Measurements from ENCODE around the gene IL17RE. TPM values are rescaled to one million over a fixed set of nuclear protein-coding genes. Genes with fewer than 3 reads are reported as not detected.

IL17RE gene
- total RNA-seq, 4 donors from 2014 or later, result 0.99 to 1.7 (median 1.2) TPM

GRCh38 chr3:9917820-9918219 lies 15.2 kb downstream of the IL17RE start:
- intact Hi-C loops (cut with DNase I), result loop anchor here (5.0 kb wide), 1 partner anchor 71 kb away; no protein-coding TSS in a partner anchor
- H3K27me3 ChIP-seq, result no peaks in the 10 kb centered on the region
- H3K9me3 ChIP-seq, result no peaks in the 10 kb centered on the region
- 67% methylated on average over 6 of the region's 10 CpGs for WGBS
- peaks cover 0 to 22% (median 19%) of the 10 kb centered on the region in 4 donors for H3K36me3 ChIP-seq
- peak overlapping the region; percentile 88 to 96 (median 94) for H3K27ac ChIP-seq (replicated peaks in 1 of 4)
- no peak for DNase-seq (ENCODE audit: extremely low spot score)
- TF ChIP-seq POLR2A (IDR thresholded peaks at IDR 0.05; ENCODE audit: low read depth) (no peak), CTCF (IDR thresholded peaks at IDR 0.05) (no peak), EP300 (IDR thresholded peaks at IDR 0.05) (no peak), POLR2AphosphoS5 (IDR thresholded peaks at IDR 0.05) (no peak)
- peaks cover 33 to 59% (median 50%) of the 10 kb centered on the region in 4 donors for H3K4me1 ChIP-seq
- peak overlapping the region; percentile 65 to 78 (median 72) for H3K4me3 ChIP-seq

GRCh38 chr3:9918261-9919038 lies 15.8 kb downstream of the IL17RE start:
- DNase-seq (ENCODE audit: extremely low spot score), result no peak
- Histone ChIP-seq H3K27ac (replicated peaks in 1 of 4) (peak overlapping the region; percentile 23 to 96 (median 91)), H3K27me3 (no peaks in the 10 kb centered on the region), H3K4me1 (peaks cover 33 to 59% (median 48%) of the 10 kb centered on the region in 4 donors), H3K36me3 (peaks cover 0 to 28% (median 21%) of the 10 kb centered on the region in 4 donors), H3K9me3 (no peaks in the 10 kb centered on the region), H3K4me3 (peak overlapping the region in 1 of 4 donors; percentile 73)
- TF ChIP-seq EP300 (IDR thresholded peaks at IDR 0.05), result no peak
- TF ChIP-seq POLR2AphosphoS5 (IDR thresholded peaks at IDR 0.05), result no peak
- TF ChIP-seq CTCF (IDR thresholded peaks at IDR 0.05), result no peak
- no peak for TF ChIP-seq POLR2A (IDR thresholded peaks at IDR 0.05; ENCODE audit: low read depth)
- intact Hi-C loops (cut with DNase I), result loop anchor here (5.0 kb wide), 1 partner anchor 71 kb away; no protein-coding TSS in a partner anchor
- WGBS, result 96% methylated on average over 7 of the region's 8 CpGs

GRCh38 chr3:9928158-9928557 lies 25.5 kb downstream of the IL17RE start:
- no peak for DNase-seq (ENCODE audit: extremely low spot score)
- TF ChIP-seq EP300 (IDR thresholded peaks at IDR 0.05) (no peak), POLR2AphosphoS5 (IDR thresholded peaks at IDR 0.05) (no peak), CTCF (IDR thresholded peaks at IDR 0.05) (no peak), POLR2A (IDR thresholded peaks at IDR 0.05; ENCODE audit: low read depth) (no peak)
- H3K27me3 ChIP-seq, result peaks cover 0 to 3% (median 0%) of the 10 kb centered on the region in 4 donors
- H3K4me1 ChIP-seq, result peaks cover 5 to 14% (median 13%) of the 10 kb centered on the region in 4 donors
- no peaks in the 10 kb centered on the region for H3K9me3 ChIP-seq
- peaks cover 11 to 67% (median 55%) of the 10 kb centered on the region in 4 donors for H3K36me3 ChIP-seq
- intact Hi-C loops (cut with DNase I), result no loop called here
- H3K27ac ChIP-seq (replicated peaks in 1 of 4), result no peak overlapping the region
- 60% methylated on average over 1 of the region's 23 CpGs for WGBS
- no peak overlapping the region for H3K4me3 ChIP-seq

DNA sequence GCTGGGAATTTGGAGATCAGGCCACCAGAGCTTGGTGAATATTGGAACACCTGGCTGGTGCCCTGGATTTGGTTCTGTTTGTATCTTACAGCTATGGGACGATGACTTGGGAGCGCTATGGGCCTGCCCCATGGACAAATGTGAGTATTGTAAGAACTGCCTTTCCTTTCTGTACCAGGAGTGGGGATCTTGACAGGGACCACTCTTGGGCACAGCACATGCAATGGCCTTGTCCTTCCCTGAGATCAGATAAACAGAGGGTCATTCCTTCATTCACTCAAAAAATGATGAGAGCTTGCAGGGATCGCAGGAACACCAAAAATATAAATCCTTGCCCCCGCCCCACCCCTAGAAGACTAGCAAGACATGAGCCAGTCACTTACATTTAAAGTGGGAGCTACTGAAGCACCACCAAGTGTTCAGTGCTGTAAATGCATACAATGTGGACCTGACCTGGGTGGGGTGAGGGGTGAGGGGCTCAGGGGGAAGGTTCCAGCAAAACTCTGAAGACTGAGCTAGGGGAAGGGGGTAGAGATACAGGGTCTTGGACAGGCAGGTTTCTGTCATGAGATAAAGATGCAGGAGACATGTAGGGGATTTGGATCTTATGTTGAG lies 28.3 kb downstream of the IL17RE start:
- H3K36me3 ChIP-seq, result peaks cover 4 to 43% (median 38%) of the 10 kb centered on the region in 4 donors
- intact Hi-C loops (cut with DNase I), result loop anchor here (5.0 to 10.0 kb wide), 2 partner anchors 96 to 294 kb away; partner anchors contain the start of gene FANCD2

More for the DNA sequence above, 28.3 kb downstream of the IL17RE start:
- Histone ChIP-seq H3K9me3 (no peaks in the 10 kb centered on the region), H3K27ac (replicated peaks in 1 of 4) (no peak overlapping the region), H3K4me3 (no peak overlapping the region), H3K4me1 (peaks cover 22 to 35% (median 34%) of the 10 kb centered on the region in 4 donors), H3K27me3 (peaks cover 0 to 8% (median 0%) of the 10 kb centered on the region in 4 donors)
- 97% methylated on average over 4 of the region's 4 CpGs for WGBS
- DNase-seq (ENCODE audit: extremely low spot score), result no peak
- TF ChIP-seq CTCF (IDR thresholded peaks at IDR 0.05) (peak in 1 of 3 experiments; percentile 2), EP300 (IDR thresholded peaks at IDR 0.05) (no peak), POLR2AphosphoS5 (IDR thresholded peaks at IDR 0.05) (no peak)

Data from esophagus muscularis mucosa (tissue), 4 donors.